Erythroblast (primary cell): Measurements from ENCODE around the gene PATJ.
"Not testable (repeated sequence)": the region's sequence is repeated elsewhere in the genome, so short reads cannot be mapped to it uniquely, and the experiment has no call there.

Experiments used
- DNase-seq, 2 experiments: peaks; one replicate each; lab custom pipeline; 2025; lab: John Stamatoyannopoulos, UW
- GATA1 ChIP-seq: IDR thresholded peaks from 2 replicates; pipeline ENCODE4 v1.6.1; 2011; ENCODE audit warnings: low read depth, mild to moderate bottlenecking, control low read depth, low read length, moderate library complexity
- POLR2A ChIP-seq: IDR thresholded peaks from 2 replicates; pipeline ENCODE4 v1.6.1; 2011; ENCODE audit warnings: mild to moderate bottlenecking, low read length

Gene PATJ

GRCh38 chr1:62159940-62160348 is 417.7 kb downstream of the PATJ start:
- no peak for DNase-seq
- TF ChIP-seq POLR2A, result no peak
- no peak for TF ChIP-seq GATA1

- TF ChIP-seq POLR2A (no peak), GATA1 (no peak)
- no peak for DNase-seq
These were observed 419.4 kb downstream of the PATJ start for GRCh38 chr1:62161711-62162110.

- DNase-seq, result not testable (repeated sequence)
These were observed 428.1 kb downstream of the PATJ start for GRCh38 chr1:62170380-62170779.

- DNase-seq, result peak; percentile 32 to 52
- TF ChIP-seq POLR2A, result no peak
- no peak for TF ChIP-seq GATA1
These were observed 433.4 kb downstream of the PATJ start for GRCh38 chr1:62175568-62176179.

- no peak for DNase-seq
- TF ChIP-seq POLR2A (no peak), GATA1 (no peak)
These were observed 434.5 kb downstream of the PATJ start for GRCh38 chr1:62176597-62177312.

GRCh38 chr1:62177621-62178020 is 435.3 kb downstream of the PATJ start:
- TF ChIP-seq POLR2A, result no peak
- DNase-seq, result no peak

- no peak for DNase-seq
- TF ChIP-seq POLR2A (no peak), GATA1 (no peak)
These were observed 436.1 kb downstream of the PATJ start for GRCh38 chr1:62178372-62178771.

- DNase-seq, result not testable (repeated sequence)
These were observed 437.8 kb downstream of the PATJ start for GRCh38 chr1:62180054-62180453.

GRCh38 chr1:62180639-62181038 is 438.4 kb downstream of the PATJ start:
- TF ChIP-seq POLR2A (no peak), GATA1 (no peak)
- no peak for DNase-seq

- no peak for TF ChIP-seq GATA1
- TF ChIP-seq POLR2A, result no peak
- DNase-seq, result no peak
These were observed 439.3 kb downstream of the PATJ start for GRCh38 chr1:62181532-62181931.

- DNase-seq, result not testable (repeated sequence)
These were observed 439.9 kb downstream of the PATJ start for GRCh38 chr1:62182157-62182556.

- not testable (repeated sequence) for DNase-seq
These were observed 441.1 kb downstream of the PATJ start for GRCh38 chr1:62183164-62184020.

- TF ChIP-seq POLR2A (no peak), GATA1 (no peak)
- DNase-seq, result no peak
These were observed 442.1 kb downstream of the PATJ start for GRCh38 chr1:62184336-62184735.

GRCh38 chr1:62185233-62185632 is 443.0 kb downstream of the PATJ start:
- DNase-seq, result not testable (repeated sequence)

- no peak for DNase-seq
- TF ChIP-seq POLR2A (no peak), GATA1 (no peak)
These were observed 443.4 kb downstream of the PATJ start for GRCh38 chr1:62185677-62186076.
